Astrocyte (in vitro differentiated cells and primary cell): ENCODE results near the gene F8. TPM values are rescaled to one million over a fixed set of nuclear protein-coding genes. Genes with fewer than 3 reads are reported as not detected.

Experiments used
- microRNA-seq: library from miRNA; unstranded; fragments of <30 nt; microRNA quantifications from one replicate; pipeline ENCODE4 v1.2.0, GENCODE V29; 2020
- total RNA-seq: library from RNA; stranded (reverse); gene quantifications from 2 replicates; pipeline ENCODE4 v1.2.1, GENCODE V29; 2021

F8 gene
- total RNA-seq, 1 donor from 2014 or later, result 2.5 TPM

Small RNAs within 50 kb of the gene (microRNA-seq; reads per million reads assigned to microRNA genes)
- not detected for gene MIR1184-1

Other genes starting within 250 kb of the F8 start
- gene MPP1, start 217.2 kb downstream of the F8 start, total RNA-seq, result 8.3 and 9.0 TPM in 2 replicates
- not detected in 2 replicates for gene SMIM9, start 188.1 kb downstream of the F8 start, total RNA-seq
- gene F8A1, start 136.4 kb downstream of the F8 start, total RNA-seq, result 24.8 and 25.6 TPM in 2 replicates
- gene FUNDC2, start 4.1 kb upstream of the F8 start, total RNA-seq, result 45.8 and 49.5 TPM in 2 replicates
- 5.2 TPM in 2 replicates for gene CMC4, start 48.4 kb upstream of the F8 start, total RNA-seq
- 8.9 and 9.1 TPM in 2 replicates for gene MTCP1, start 48.4 kb upstream of the F8 start, total RNA-seq
- gene BRCC3, start 48.8 kb upstream of the F8 start, total RNA-seq, result 21.8 TPM in 2 replicates
- gene VBP1, start 193.7 kb upstream of the F8 start, total RNA-seq, result 41.4 and 52.3 TPM in 2 replicates
- gene RAB39B, start 241.8 kb upstream of the F8 start, total RNA-seq, result 1.5 and 2.0 TPM in 2 replicates